OCI-LY1 (cell line): ENCODE measurements around the gene SMIM1.

Source experiments
- H2AFZ ChIP-seq: fragments of 200-600 bp; sonication (generic), shearing (Covaris generic); 2 replicates; pipeline ENCODE4 v1.6.0; 2014; ENCODE audit warnings: antibody characterized with exemption, mild to moderate bottlenecking, low read length
- H3F3A ChIP-seq: fragments of 200-600 bp; sonication (generic), shearing (Covaris generic); 2 replicates; pipeline ENCODE4 v1.6.0; 2014; ENCODE audit warnings: mild to moderate bottlenecking, antibody characterized with exemption, low read length, moderate library complexity; ENCODE audit not compliant: insufficient read depth
- H3K27ac ChIP-seq: fragments of 200-600 bp; sonication (generic); 2 replicates; pipeline ENCODE4 v1.5.1; 2014; ENCODE audit warnings: low read length, mixed run types, mild to moderate bottlenecking, low read depth; ENCODE audit not compliant: poor library complexity, severe bottlenecking
- H3K27me3 ChIP-seq: fragments of 200-600 bp; sonication (generic); 2 replicates; pipeline ENCODE4 v1.6.0; 2014; ENCODE audit warnings: antibody characterized with exemption, mild to moderate bottlenecking, low read length, moderate library complexity; ENCODE audit not compliant: insufficient read depth
- H3K36me3 ChIP-seq: fragments of 200-600 bp; sonication (generic); 2 replicates; pipeline ENCODE4 v1.6.1; 2014; ENCODE audit warnings: mild to moderate bottlenecking, antibody characterized with exemption, low read length, moderate library complexity, mixed read lengths; ENCODE audit not compliant: insufficient read depth
- H3K4me1 ChIP-seq: fragments of 200-600 bp; sonication (generic); 2 replicates; pipeline ENCODE4 v1.5.1; 2014; ENCODE audit warnings: mild to moderate bottlenecking, low read length, moderate library complexity; ENCODE audit not compliant: insufficient read depth, severe bottlenecking
- H3K4me2 ChIP-seq: fragments of 200-600 bp; sonication (generic), shearing (Covaris generic); 2 replicates; pipeline ENCODE4 v1.6.1; 2014; ENCODE audit warnings: low read length
- H3K4me3 ChIP-seq: fragments of 200-600 bp; sonication (generic); 2 replicates; pipeline ENCODE4 v1.5.1; 2014; ENCODE audit warnings: low read length, low read depth, mild to moderate bottlenecking, mixed read lengths; ENCODE audit not compliant: poor library complexity, severe bottlenecking
- H3K79me2 ChIP-seq: fragments of 200-600 bp; shearing (Covaris generic); 2 replicates; pipeline ENCODE4 v1.6.1; 2016; ENCODE audit warnings: mixed run types, low read length, mixed read lengths; ENCODE audit not compliant: insufficient read depth
- H3K9ac ChIP-seq: fragments of 200-600 bp; sonication (generic), shearing (Covaris generic); 2 replicates; pipeline ENCODE4 v1.6.1; 2014; ENCODE audit warnings: mild to moderate bottlenecking, low read length, mixed read lengths
- H3K9me2 ChIP-seq: fragments of 200-600 bp; sonication (generic), shearing (Covaris generic); 2 replicates; pipeline ENCODE4 v1.6.1; 2014; ENCODE audit warnings: low read depth, mild to moderate bottlenecking, low read length, mixed read lengths
- H3K9me3 ChIP-seq: fragments of 200-600 bp; shearing (Covaris generic); 2 replicates; pipeline ENCODE4 v1.6.1; 2014; ENCODE audit warnings: low read length, mixed read lengths
- H4K20me1 ChIP-seq: fragments of 200-600 bp; sonication (generic), shearing (Covaris generic); 2 replicates; pipeline ENCODE4 v1.6.0; 2016; ENCODE audit warnings: mild to moderate bottlenecking, low read length; ENCODE audit not compliant: insufficient read depth
- EZH2 ChIP-seq: fragments of 200-600 bp; sonication (generic), shearing (Covaris generic); IDR thresholded peaks from 2 replicates; pipeline ENCODE4 v1.8.0; 2017; ENCODE audit warnings: borderline replicate concordance, mixed run types, mild to moderate bottlenecking, antibody characterized with exemption, low read length, moderate library complexity, mixed read lengths
- TF ChIP-seq, protein P1 (sequence below): fragments of 200-600 bp; sonication (generic), shearing (Covaris generic); IDR thresholded peaks from 2 replicates; pipeline ENCODE4 v1.5.1; 2017; ENCODE audit warnings: mild to moderate bottlenecking, antibody characterized with exemption, low read length, moderate library complexity, mixed read lengths

The SMIM1 gene

GRCh38 chr1:3729594-3730542 lies 42.7 kb upstream of the SMIM1 start:
- Histone ChIP-seq H3K79me2 (no peaks in the 10 kb centered on the region), H3K4me3 (no peak overlapping the region), H3K4me2 (no peak overlapping the region), H3K36me3 (no peaks in the 10 kb centered on the region), H3K4me1 (no peaks in the 10 kb centered on the region), H3K27me3 (peaks cover 12% of the 10 kb centered on the region; the same call in 1 of the 2 replicates), H4K20me1 (no peaks in the 10 kb centered on the region), H2AFZ (no peak overlapping the region), H3K9me2 (no peaks in the 10 kb centered on the region), H3K27ac (no peak overlapping the region), H3K9ac (no peak overlapping the region), H3K9me3 (no peaks in the 10 kb centered on the region), H3F3A (no peaks in the 10 kb centered on the region)
- no peak for TF ChIP-seq EZH2
- TF ChIP-seq, protein P1, sequence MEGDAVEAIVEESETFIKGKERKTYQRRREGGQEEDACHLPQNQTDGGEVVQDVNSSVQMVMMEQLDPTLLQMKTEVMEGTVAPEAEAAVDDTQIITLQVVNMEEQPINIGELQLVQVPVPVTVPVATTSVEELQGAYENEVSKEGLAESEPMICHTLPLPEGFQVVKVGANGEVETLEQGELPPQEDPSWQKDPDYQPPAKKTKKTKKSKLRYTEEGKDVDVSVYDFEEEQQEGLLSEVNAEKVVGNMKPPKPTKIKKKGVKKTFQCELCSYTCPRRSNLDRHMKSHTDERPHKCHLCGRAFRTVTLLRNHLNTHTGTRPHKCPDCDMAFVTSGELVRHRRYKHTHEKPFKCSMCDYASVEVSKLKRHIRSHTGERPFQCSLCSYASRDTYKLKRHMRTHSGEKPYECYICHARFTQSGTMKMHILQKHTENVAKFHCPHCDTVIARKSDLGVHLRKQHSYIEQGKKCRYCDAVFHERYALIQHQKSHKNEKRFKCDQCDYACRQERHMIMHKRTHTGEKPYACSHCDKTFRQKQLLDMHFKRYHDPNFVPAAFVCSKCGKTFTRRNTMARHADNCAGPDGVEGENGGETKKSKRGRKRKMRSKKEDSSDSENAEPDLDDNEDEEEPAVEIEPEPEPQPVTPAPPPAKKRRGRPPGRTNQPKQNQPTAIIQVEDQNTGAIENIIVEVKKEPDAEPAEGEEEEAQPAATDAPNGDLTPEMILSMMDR: no peak

- no peaks in the 10 kb centered on the region for H3K9me3 ChIP-seq
- no peaks in the 10 kb centered on the region for H4K20me1 ChIP-seq
- no peaks in the 10 kb centered on the region for H3K9me2 ChIP-seq
- H3K4me3 ChIP-seq: no peak overlapping the region
- no peak for TF ChIP-seq EZH2
- TF ChIP-seq, protein P1: no peak
- H3F3A ChIP-seq: no peaks in the 10 kb centered on the region
- H3K4me1 ChIP-seq: no peaks in the 10 kb centered on the region
- no peak overlapping the region for H3K27ac ChIP-seq
- H3K79me2 ChIP-seq: no peaks in the 10 kb centered on the region
- H2AFZ ChIP-seq: no peak overlapping the region
- no peak overlapping the region for H3K9ac ChIP-seq
- H3K36me3 ChIP-seq: peaks cover 2% of the 10 kb centered on the region
- peaks cover 12% of the 10 kb centered on the region; the same call in 1 of the 2 replicates for H3K27me3 ChIP-seq
- no peak overlapping the region for H3K4me2 ChIP-seq
Measured at GRCh38 chr1:3730543-3731247, 41.9 kb upstream of the SMIM1 start.

DNA sequence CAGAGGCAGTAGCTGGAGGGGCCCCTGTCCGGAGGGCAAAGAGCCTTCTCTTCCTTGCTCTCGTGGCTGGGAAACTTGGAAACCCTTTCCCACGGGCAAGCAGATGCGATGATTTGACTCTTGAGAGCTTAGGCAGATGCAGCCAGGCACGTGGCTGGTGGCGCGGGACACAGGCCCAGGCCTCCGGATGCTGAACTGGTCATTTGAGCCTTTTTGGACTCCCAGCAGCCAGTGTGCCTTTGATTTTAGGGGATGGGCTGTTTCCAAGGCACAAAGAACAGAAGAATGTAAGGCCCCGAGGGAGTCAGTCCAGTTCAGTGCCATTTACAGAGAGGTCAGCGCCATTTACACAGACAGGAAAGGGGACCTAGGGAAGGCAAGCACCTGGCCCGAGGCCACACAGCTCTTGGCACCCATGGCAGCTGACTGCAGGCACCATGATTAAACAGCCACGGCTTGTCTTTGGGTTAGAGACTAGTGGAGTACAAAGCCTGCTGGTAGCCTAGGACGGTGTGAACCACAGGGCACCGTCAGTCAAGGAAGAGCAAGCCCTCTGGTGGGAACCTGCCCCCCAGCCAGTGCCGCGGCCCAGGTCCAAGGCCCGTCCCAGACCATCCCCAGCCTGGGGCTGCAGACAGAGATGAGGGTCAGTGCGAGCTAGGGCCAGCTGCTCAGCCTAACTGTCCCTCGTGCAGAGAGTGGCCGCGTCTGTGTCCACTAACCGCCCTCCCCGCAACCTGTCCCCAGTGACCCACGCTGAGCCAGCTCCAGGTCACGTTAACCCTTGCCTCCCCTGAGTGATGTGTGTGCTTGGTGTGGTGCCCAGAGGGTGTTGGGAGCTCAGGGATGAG lies 40.7 kb upstream of the SMIM1 start:
- Histone ChIP-seq H3K9me2 (no peaks in the 10 kb centered on the region), H3K9me3 (no peaks in the 10 kb centered on the region), H3K27me3 (peaks cover 12% of the 10 kb centered on the region; the same call in 1 of the 2 replicates), H3K27ac (no peak overlapping the region), H2AFZ (no peak overlapping the region), H3K4me2 (no peak overlapping the region), H3K9ac (no peak overlapping the region), H3K36me3 (peaks cover 9% of the 10 kb centered on the region), H3F3A (no peaks in the 10 kb centered on the region), H3K79me2 (no peaks in the 10 kb centered on the region), H3K4me3 (no peak overlapping the region), H3K4me1 (no peaks in the 10 kb centered on the region), H4K20me1 (no peaks in the 10 kb centered on the region)
- TF ChIP-seq, protein P1: no peak
- no peak for TF ChIP-seq EZH2
